ENCODE data around the gene ABCA7. TPM values are rescaled to one million over a fixed set of nuclear protein-coding genes. Genes with fewer than 3 reads are reported as not detected.

ABCA7 gene
- total RNA-seq, 1 experiment from 2014 or later: 0.26 TPM

- Histone ChIP-seq H3K27me3 (no peaks in the 10 kb centered on the region), H3K4me3 (no peak overlapping the region), H3K36me3 (peaks cover 6% of the 10 kb centered on the region), H3K9me3 (no peaks in the 10 kb centered on the region)
- no peak for DNase-seq
These were observed 53.4 kb downstream of the ABCA7 start for GRCh38 chr19:1093330-1093729.

GRCh38 chr19:1093811-1094553, 54.1 kb downstream of the ABCA7 start:
- Histone ChIP-seq H3K36me3 (peaks cover 6% of the 10 kb centered on the region), H3K4me3 (peak overlapping the region; percentile 82), H3K27me3 (no peaks in the 10 kb centered on the region), H3K9me3 (no peaks in the 10 kb centered on the region)
- DNase-seq: no peak

- DNase-seq: no peak
- Histone ChIP-seq H3K9me3 (no peaks in the 10 kb centered on the region), H3K4me3 (peak overlapping the region; percentile 82)
These were observed 54.7 kb downstream of the ABCA7 start for GRCh38 chr19:1094655-1094977.

GRCh38 chr19:1094978-1095701, 55.2 kb downstream of the ABCA7 start, which contains the start of gene POLR2E:
Gene POLR2E, minus strand, starts transcription at chr19:1095375. Its CDS starts 60 bp downstream, at chr19:1095315.
- H3K4me3 ChIP-seq: peak within 1 kb of the TSS; percentile 82
- H3K9me3 ChIP-seq: peaks cover 1% of the 10 kb centered on the region; the same call in 1 of the 2 replicates
- peaks cover 6% of the 10 kb centered on the region; the same call in 1 of the 2 replicates for H3K36me3 ChIP-seq

More at GRCh38 chr19:1094655-1094977, 54.7 kb downstream of the ABCA7 start:
- H3K36me3 ChIP-seq: peaks cover 6% of the 10 kb centered on the region; the same call in 1 of the 2 replicates
- no peaks in the 10 kb centered on the region for H3K27me3 ChIP-seq

GRCh38 chr19:1097810-1098176, 57.9 kb downstream of the ABCA7 start:
- Histone ChIP-seq H3K9me3 (peaks cover 1% of the 10 kb centered on the region; the same call in 1 of the 2 replicates), H3K36me3 (no peaks in the 10 kb centered on the region), H3K27me3 (no peaks in the 10 kb centered on the region), H3K4me3 (no peak overlapping the region)
- DNase-seq: no peak

More at GRCh38 chr19:1094978-1095701, 55.2 kb downstream of the ABCA7 start, which contains the start of gene POLR2E:
- no peaks in the 10 kb centered on the region for H3K27me3 ChIP-seq
- peak; percentile 91 for DNase-seq

GRCh38 chr19:1098177-1099051, 58.5 kb downstream of the ABCA7 start:
- no peaks in the 10 kb centered on the region for H3K27me3 ChIP-seq
- DNase-seq: peak; percentile 51
- H3K9me3 ChIP-seq: peaks cover 1% of the 10 kb centered on the region; the same call in 1 of the 2 replicates
- H3K4me3 ChIP-seq: no peak overlapping the region
- H3K36me3 ChIP-seq: no peaks in the 10 kb centered on the region

- Histone ChIP-seq H3K27me3 (no peaks in the 10 kb centered on the region), H3K4me3 (no peak overlapping the region), H3K36me3 (no peaks in the 10 kb centered on the region; the same call in 1 of the 2 replicates), H3K9me3 (peaks cover 1% of the 10 kb centered on the region; the same call in 1 of the 2 replicates)
- DNase-seq: no peak
These were observed 61.4 kb downstream of the ABCA7 start for GRCh38 chr19:1101337-1101698.

- DNase-seq: peak; percentile 90
- H3K9me3 ChIP-seq: peaks cover 1% of the 10 kb centered on the region; the same call in 1 of the 2 replicates
- H3K36me3 ChIP-seq: peaks cover 4% of the 10 kb centered on the region
- H3K27me3 ChIP-seq: no peaks in the 10 kb centered on the region
- H3K4me3 ChIP-seq: no peak overlapping the region
These were observed 62.7 kb downstream of the ABCA7 start for GRCh38 chr19:1102407-1103131.

- H3K36me3 ChIP-seq: peaks cover 4% of the 10 kb centered on the region
- peak; percentile 40 for DNase-seq
These were observed 63.3 kb downstream of the ABCA7 start for GRCh38 chr19:1103132-1103707.

GRCh38 chr19:1103708-1104310, 63.9 kb downstream of the ABCA7 start, which contains the start of gene GPX4:
Gene GPX4, plus strand, starts transcription at chr19:1103994. Its CDS starts 50 bp downstream, at chr19:1104044.
- DNase-seq: peak; percentile 94
- peak within 1 kb of the TSS; percentile 62 for H3K4me3 ChIP-seq
- peaks cover 4% of the 10 kb centered on the region for H3K36me3 ChIP-seq
- peaks cover 1% of the 10 kb centered on the region; the same call in 1 of the 2 replicates for H3K9me3 ChIP-seq
- H3K27me3 ChIP-seq: no peaks in the 10 kb centered on the region

More at GRCh38 chr19:1103132-1103707, 63.3 kb downstream of the ABCA7 start:
- Histone ChIP-seq H3K9me3 (peaks cover 1% of the 10 kb centered on the region; the same call in 1 of the 2 replicates), H3K27me3 (no peaks in the 10 kb centered on the region), H3K4me3 (peak overlapping the region; percentile 26)

GRCh38 chr19:1104311-1105007, 64.6 kb downstream of the ABCA7 start:
- DNase-seq: peak; percentile 74
- Histone ChIP-seq H3K4me3 (peak overlapping the region; percentile 62), H3K9me3 (peaks cover 1% of the 10 kb centered on the region; the same call in 1 of the 2 replicates), H3K27me3 (no peaks in the 10 kb centered on the region), H3K36me3 (peaks cover 4% of the 10 kb centered on the region)

- H3K27me3 ChIP-seq: no peaks in the 10 kb centered on the region
- no peaks in the 10 kb centered on the region for H3K9me3 ChIP-seq
- peak; percentile 22 for DNase-seq
- peak overlapping the region; percentile 62 for H3K4me3 ChIP-seq
- H3K36me3 ChIP-seq: peaks cover 4% of the 10 kb centered on the region
These were observed 65.3 kb downstream of the ABCA7 start for GRCh38 chr19:1105008-1105872.

GRCh38 chr19:1105873-1106840, 66.2 kb downstream of the ABCA7 start:
- peaks cover 5% of the 10 kb centered on the region for H3K36me3 ChIP-seq
- peak; percentile 28 for DNase-seq
- no peaks in the 10 kb centered on the region for H3K9me3 ChIP-seq
- no peaks in the 10 kb centered on the region for H3K27me3 ChIP-seq
- no peak overlapping the region for H3K4me3 ChIP-seq

All from MG63 (cell line).